HG03558 (cell line): ENCODE results near the gene KIAA1755.
"Not testable (repeated sequence)": the region's sequence is repeated elsewhere in the genome, so short reads cannot be mapped to it uniquely, and the experiment has no call there.

ENCODE experiments used
- ATAC-seq: cut with Tn5 transposase; IDR thresholded peaks from one replicate; pipeline ENCODE4 v1.9.1; 2021; ENCODE audit warnings: moderate number of reproducible peaks; ENCODE audit not compliant: unreplicated experiment; ENCODE audit errors: extremely low read depth

Gene KIAA1755

DNA sequence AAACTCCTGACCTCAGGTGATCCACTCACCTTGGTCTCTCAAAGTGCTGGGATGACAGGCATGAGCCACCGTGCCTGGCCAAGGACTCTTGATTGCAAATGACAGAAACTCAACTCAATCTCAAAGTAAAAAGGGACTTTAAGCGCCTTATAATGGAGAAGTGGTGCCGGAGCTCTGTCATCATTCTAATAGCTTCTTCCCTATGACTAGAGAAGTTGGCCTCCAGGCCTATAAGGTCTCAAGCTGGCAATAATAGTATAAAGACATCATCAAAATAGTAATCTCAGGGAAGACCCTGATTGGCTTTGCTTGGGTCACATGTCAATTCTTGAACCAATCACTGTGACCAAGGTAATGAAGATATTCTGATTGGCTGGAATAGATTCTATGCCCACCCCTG, 8.5 kb upstream of the KIAA1755 start:
- no peak for ATAC-seq

DNA sequence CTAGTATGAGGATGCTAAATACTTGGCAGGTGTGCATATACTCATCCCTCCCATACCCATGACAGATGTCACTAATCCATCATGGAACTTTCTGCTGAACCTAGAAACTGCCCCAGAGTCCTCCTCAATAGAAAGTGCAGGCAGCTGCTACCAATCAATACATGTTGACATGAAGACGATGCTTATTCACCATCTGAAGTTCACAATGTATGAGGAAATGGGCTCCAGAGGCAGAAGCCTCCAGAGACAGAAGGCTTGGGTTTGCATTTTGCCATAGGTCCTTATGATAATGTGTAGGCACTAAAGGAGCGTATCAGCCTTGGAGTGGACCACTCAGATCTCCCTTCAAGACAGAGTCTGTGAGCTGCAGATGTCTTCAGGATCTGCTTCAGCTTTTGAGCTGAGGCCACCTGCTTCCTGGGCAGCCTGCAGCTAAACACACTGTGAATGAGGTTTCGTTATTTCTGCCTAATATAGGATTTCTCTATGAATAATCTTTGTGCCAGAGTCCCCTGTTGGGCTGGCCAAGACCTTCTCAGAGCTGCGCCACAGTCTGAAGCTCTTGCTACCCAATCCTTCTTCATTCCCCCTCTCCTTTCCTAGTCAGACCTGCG, 7.5 kb upstream of the KIAA1755 start:
- ATAC-seq, result no peak

DNA sequence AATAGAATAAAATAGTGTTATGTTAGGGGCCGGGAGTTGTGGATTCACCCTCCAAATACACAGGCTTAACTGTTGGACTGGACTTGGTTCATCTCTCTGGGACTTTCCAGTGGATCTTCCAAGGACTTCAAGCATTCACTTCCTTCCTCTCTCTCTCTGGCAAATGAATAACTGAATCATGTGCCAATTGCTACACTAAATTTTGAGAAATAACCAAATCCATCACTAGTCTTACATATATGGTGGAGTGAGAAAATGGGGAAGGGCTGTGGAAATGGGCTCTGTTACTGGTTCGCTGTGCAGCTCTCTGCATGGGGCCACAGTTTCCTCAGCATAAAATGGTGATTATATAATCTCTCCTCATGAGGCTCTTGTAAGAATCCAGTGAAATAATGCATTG, 6.8 kb upstream of the KIAA1755 start:
- no peak for ATAC-seq

DNA sequence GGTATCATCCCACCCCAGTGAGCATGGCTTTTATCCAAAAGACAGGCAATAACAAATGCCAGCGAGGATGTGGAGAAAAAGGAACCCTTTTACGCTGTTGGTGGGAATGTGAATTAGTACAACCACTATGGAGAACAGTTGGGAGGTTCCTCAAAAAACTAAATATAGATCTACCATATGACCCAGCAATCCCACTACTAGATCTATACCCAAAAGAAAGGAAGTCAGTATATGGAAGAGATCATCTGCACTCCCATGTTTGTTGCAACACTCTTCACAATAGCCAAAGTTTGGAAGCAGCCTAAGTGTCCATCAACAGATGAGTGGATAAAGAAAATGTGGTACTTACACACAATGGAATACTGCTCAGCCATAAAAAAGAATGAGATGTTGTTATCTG, 5.9 kb upstream of the KIAA1755 start:
- no peak for ATAC-seq

DNA sequence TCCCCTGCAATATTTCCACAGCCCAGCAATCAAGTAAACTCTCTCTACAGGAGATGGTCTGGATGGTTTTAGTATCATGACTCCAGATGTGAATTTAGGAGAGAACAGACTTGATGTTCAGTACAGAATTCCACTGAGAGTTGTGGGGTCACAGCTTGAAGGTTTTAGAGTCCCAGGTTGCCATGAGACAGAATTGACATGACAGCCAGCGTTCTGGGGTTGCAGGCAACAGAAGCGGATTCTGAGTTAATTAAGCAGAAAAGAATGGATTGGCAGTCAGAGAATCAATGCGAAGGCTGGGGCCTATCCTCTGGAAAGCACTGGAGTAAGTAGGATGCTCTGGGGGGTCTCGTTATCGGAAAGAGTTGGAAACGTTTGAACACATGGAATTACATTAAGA, 2.4 kb upstream of the KIAA1755 start:
- ATAC-seq, result no peak

DNA sequence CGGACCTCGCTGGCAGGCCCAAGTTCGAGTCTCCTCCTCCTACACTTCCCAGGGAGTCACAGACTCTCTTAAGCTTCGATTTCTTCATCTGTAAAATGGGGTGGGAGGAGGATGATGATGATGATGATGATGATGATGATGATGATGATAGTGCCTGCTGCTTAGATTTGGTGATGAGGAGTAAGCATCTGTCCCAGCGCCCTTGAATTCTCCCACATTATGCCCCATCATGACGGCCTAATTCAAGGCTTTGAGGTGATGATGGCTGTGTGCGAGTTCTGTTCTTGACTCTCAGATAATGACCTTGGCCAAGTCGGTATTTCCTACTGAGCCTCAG, 487 bp upstream of the KIAA1755 start:
- ATAC-seq, result no peak

DNA sequence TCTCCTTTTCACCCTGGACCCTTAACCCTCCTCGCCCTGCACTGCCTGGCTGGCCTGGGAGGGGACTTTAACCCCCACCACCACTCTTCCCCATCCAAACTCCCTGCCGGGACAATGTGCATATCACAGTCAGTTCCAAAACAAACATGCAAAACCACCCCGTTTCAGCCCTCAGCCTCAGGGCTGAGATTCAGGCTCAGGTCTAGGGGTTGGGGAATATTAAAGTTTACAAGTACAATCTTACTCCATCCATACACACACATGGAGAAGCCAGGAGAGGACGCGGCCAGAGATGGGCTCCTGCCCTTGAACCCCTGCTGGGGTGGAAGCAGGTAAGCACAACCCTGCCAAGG, 534 bp downstream of the KIAA1755 start:
- no peak for ATAC-seq

DNA sequence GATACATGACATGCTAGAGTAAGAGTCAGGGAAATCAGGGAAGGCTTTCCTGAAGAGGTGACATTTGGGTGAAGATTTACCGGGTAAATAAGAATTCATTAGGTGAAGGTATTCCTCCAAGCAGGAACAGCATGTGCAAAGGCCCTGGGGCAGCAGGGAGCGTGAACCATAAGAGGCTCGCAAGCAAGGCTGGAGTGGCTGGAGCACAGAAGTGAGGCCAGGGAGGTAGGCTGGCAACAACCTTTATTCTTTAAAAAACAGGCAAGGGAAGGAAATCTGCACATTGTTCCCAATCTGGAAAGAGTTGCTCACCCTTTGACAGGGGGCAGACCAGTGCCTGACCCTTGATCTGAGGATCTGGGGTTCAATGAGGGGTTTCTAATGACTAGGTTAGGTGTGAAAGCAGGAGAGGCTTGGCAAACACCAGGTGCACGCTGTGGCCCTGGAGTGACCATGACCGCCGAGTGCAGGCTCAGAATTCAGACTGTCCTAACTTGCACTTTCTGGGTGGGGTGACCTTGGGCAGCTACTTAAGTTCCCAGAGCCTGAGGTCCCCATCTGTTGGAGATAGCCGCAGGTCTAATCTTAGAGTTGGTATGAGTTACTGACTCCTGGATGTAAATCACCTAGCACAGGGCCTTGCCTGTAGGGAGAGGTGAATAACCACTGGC, 1.9 kb downstream of the KIAA1755 start:
- ATAC-seq, result no peak

DNA sequence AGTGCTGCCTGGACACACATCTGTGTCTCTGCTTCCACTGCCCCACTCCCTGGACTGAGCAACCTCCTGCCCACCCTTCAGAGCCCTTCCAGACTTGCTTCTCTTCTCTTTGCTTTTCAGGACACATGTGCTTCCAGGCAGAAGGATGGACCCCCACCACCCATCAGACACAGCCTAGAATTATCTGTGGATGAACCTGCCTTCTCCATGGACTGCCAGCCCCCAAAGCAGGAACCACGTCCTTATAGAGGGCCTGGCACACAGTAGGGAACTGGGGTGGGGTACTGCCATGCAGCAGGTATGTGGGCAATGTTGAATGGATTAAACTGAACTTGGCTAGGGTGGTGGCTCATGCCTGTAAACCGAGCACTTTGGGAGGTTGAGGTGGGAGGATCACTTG, 3.6 kb downstream of the KIAA1755 start:
- no peak for ATAC-seq

DNA sequence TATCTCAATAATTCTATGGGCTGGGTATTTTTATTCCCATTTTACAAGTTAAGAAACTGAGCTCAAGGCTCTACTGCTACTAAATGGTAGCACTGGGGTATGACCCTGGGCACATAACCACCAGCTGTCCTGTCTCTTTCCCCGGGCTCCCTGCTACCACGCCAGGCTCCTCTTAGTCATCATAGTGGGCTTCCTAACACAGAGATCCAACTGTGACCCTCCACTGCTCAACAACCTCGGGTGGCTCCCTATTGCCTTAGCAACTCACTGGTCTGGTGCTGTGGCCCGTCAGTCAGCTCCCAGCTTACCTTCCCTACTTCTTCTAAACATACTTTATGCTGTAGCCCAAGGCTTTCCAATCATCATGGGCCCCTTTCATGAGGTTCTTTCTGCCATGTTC, 4.5 kb downstream of the KIAA1755 start:
- ATAC-seq, result no peak

DNA sequence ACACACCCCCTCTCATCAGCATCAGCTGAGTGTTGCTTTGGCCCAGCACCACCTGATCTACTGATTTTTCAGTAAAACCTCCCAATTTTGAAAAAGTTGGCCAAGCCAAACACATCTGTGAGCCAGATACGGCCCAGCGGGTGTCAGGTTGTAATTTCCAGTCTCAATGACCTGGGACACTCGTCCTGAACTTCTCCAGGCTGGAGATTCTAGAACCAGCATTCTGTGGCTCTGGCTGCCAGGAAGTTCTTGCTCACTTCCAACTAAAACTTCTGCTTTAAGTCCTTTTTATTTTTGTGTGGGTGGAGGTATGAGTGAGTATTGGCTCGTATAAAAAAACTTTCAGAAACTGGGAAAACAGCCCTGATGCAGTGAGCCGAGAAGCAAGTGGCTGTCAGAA, 5.1 kb downstream of the KIAA1755 start:
- no peak for ATAC-seq

DNA sequence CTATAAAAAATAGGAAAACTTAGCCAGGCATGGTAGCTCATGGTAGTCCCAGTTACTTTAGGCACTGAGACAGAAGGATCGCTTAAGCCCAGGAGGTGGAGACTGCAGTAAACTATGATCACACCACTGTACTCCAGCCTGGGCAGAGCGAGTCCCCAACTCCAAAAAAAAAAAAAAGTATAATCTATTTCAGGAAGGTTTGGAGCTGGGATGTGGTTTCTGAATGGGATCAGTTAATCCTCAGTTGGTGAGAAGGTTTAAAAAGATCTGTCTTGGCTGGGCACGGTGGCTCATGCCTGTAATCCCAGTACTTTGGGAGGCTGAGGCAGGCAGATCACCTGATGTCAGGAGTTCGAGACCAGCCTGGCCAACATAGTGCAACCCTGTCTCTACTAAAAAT, 5.9 kb downstream of the KIAA1755 start:
- not testable (repeated sequence) for ATAC-seq

DNA sequence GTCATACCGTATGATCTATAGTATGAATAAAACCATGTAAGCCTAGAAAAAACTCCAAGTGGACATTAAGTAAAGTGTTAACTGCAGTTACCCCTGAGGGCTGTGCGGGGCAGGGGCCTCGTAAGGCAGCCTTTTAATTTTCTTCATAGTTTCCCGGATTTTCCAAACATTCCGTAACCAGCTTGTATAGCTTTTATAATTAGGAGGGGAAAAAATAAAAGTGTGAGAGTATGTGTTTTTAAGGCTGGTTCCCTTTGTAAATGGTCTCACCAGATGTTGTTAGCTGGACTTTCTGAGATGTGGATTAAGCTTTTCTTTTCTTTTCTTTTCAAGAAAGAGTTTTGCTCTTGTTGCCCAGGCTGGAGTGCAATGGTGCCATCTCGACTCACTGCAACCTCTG, 7.0 kb downstream of the KIAA1755 start:
- ATAC-seq, result no peak

DNA sequence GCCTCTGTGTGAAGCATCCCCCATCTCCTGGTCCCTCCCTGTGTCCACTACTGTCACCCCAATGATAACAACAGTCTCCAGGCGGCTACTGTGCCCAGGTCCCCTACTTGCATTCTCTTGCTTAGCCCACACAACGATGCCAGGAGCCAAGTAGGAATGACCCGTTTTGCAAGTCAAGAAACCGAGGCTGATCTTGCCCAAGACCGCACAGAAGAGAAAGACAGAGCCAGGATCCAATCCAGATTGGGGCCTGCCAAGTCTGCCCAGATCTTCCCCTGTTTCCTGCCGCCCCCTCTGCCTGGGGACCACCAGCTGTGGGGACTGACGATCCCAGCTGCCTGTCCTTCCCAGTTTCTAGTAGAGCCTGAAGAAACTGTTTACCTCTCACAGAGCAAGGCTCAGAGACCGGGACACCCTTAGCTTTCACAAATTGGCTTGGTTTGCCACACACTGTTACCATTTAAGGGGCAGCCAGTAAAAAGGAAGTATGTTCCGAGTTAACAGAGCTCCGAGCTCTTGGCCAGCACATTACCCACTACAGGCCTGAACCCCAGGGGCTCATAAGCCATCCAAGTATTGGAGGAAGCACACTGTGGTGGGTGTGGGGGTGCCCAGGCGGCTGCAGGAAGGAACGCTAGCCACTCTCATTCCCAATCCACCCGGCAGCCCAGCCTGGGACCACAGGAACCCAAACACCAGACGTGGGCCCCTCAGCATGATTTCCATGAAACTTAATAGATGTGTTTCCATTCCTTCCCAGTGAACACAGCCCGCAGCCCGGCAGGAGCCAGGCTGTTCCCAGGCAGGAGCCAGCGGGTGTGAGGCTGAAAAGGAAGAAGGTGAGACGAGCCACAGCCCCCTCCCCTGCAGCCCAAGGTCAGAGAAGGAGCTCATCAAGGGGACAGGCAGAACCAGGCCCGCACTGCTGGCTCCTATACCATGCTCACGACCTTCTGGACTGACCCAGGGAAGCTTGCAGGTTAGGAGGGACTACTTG, 7.9 kb downstream of the KIAA1755 start:
- ATAC-seq, result no peak

DNA sequence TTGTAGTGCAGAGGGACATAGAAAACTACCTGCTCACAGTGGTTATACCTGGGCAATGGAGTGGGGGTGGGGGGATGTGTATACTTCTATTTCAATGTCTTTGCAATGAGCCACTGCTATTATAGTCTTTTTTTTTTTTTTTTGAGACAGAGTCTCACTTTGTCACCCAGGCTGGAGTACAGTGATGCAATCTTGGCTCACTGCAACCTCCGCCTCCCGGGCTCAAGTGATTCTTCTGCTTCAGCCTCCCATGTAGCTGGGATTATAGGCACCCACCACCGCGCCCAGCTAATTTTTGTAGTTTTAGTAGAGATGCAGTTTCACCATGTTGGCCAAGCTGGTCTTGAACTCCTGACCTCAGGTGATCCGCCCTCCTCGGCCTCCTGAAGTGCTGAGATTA, 9.1 kb downstream of the KIAA1755 start:
- ATAC-seq, result not testable (repeated sequence)

DNA sequence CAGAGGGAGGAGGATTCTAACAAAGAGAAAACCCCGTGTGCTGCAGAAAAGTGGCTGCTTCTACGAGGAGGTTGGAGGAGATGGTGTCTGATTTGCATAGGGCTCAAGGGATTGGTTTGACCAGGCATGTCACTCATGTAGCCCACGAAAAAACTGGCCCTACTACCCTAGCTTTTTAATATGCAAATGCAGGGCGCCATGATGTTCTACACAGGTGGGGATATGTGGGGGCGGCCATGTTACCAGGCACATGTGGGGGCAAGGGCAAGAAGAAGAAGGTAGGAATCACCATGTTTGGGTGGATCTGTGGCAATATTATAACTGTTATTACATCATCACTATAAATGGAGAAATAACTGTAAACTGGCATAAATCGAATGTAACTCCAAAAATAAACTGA, 9.9 kb downstream of the KIAA1755 start:
- ATAC-seq, result no peak

DNA sequence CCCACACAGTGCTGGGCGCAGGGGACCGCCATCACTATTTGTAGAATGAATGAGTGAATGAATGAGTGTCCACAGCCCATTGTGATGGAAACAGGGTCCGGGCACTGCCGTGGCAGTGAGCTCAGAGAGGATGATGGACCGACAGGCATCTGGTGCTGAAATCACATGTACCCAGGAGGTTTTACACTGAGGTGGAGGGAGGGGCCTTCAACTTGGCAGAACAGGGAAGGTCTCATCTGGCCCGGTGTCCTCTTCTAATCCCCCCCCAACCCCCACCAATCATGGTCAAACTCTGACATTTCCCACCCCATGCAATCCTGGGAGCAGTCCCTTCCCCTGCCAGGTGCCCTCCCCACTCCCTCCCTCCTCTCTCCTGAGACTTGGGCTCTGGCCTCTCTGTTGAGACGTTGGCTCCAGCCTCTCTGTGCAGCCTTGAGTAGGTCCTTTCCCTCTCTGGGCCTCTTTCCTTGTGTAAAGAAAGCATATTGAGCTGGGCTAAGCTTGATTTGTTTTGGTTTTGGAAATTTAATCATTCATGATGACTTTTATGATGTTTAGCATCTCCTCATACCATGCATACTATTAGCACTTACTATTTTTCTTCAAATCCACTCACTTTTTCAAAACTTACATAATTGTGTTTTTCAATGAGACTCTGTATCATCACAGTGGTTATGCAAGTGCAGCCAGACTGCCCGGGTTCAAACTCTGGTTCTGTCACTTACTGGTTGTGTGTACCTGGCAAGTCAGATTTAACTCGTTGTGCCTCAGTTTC, 10.8 kb downstream of the KIAA1755 start:
- no peak for ATAC-seq

DNA sequence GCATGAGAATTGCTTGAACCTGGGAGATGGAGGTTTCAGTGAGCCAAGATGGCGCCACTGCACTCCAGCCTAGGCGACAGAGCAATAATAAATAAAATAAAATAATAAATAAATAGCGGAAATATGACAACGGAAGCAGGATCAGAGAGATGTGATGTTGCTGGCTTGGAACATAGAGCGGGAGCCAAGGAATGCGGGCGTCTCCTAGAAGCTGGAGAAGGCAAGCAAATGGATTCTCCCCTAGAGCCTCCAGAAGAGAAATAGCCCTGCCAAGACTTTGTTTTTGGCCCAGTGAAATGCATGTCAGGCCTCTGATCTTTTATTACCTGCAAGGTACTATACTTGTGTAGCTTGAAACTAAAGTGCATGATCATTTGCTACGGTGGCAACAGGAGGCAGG, 12.4 kb downstream of the KIAA1755 start:
- ATAC-seq, result no peak

DNA sequence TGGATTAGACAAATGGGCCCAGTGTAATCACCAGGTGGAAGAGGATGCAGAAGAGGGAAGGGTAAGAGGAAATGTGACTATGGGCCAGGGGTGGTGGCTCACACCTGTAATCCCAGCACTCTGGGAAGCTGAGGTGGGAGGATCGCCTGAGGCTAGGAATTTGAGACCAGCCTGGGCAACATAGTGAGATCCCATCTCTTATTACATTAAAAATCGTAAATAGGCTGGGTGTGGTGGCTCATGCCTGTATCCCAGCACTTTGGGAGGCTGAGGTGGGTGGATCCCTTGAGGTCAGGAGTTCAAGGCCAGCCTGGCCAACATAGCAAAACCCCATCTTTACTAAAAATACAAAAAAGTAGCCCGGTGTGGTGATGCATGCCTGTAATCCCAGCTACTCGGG, 12.8 kb downstream of the KIAA1755 start:
- not testable (repeated sequence) for ATAC-seq

DNA sequence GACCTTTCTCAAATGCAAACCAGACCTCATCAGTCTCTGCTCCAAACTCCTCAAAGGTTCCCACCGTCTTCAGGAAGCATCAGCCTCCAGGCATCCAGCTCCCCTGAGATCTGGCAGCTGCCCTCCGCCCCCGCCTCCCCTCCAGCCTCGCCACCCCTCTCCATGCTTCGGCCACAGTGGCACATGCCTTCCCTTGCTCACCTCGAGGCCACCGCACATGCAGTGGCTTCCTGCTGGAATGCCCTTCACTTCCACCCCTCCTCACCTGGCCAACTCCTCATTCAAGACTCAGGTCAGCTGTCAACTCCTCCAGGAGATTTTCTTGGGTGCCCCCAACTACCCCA, 13.4 kb downstream of the KIAA1755 start:
- ATAC-seq, result no peak
